BE2C (cell line): ENCODE data around the gene POLR2B. TPM values are rescaled to one million over a fixed set of nuclear protein-coding genes. Genes with fewer than 3 reads are reported as not detected.
"Not testable (repeated sequence)": the region's sequence is repeated elsewhere in the genome, so short reads cannot be mapped to it uniquely, and the experiment has no call there.

Experiments used
- DNase-seq: peaks from one replicate; pipeline ENCODE4 v3.0.0-alpha.2; 2020
- H3K27me3 ChIP-seq: fragments of 250-450 bp; sonication (Bioruptor Pico); 2 replicates; pipeline ENCODE4 v1.5.1; 2020; ENCODE audit warnings: mild to moderate bottlenecking
- H3K36me3 ChIP-seq: fragments of 250-450 bp; sonication (Bioruptor Pico); 2 replicates; pipeline ENCODE4 v1.5.1; 2020; ENCODE audit warnings: mild to moderate bottlenecking
- H3K4me1 ChIP-seq: fragments of 250-450 bp; sonication (Bioruptor Pico); 2 replicates; pipeline ENCODE4 v1.5.1; 2020
- H3K4me3 ChIP-seq: 2 replicates; pipeline ENCODE4 v1.5.1; 2011; ENCODE audit warnings: low read depth, low read length
- H3K9me3 ChIP-seq: fragments of 250-450 bp; sonication (Bioruptor Pico); 2 replicates; pipeline ENCODE4 v1.5.1; 2020
- CTCF ChIP-seq: IDR thresholded peaks from 2 replicates; pipeline ENCODE4 v1.5.1; 2012; ENCODE audit warnings: mild to moderate bottlenecking, low read depth, low read length
- polyA plus RNA-seq: library from polyadenylated mRNA; unstranded; fragments of >200 nt; gene quantifications from one replicate; pipeline ENCODE4 v1.2.1, GENCODE V29; 2012; ENCODE audit warnings: low read depth, missing spikeins; ENCODE audit not compliant: insufficient read length, insufficient read depth

The POLR2B gene
- 67.4 TPM for polyA plus RNA-seq

DNA sequence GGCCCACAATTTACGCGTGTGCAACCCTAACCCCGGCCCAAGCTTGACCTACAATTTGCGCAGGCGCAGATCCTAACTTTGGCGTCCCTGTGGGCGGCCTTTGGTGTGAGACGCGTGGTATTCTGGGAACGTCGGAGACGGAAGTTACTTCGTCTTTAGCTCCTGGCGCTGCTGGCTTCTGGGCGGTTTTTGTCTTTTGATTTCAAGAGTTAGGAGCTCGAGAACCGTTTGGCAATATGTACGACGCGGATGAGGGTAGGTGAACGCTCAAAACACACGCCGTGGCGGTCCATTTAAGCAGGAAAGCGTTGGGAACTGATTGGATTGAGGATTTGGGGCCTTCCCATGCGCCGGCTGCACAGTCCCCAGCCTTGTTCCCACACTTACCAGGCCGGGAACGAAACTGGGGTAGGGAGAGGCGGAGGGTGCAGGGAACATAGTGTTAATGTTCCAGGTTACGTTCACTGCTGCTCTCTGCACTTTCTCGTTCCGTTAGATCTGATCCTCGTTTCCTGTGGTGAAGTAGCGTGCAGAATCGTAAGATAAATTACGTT lies at the start of gene POLR2B:
TSS of gene POLR2B (plus strand) at position 147 of the 554 bp plus-strand sequence. CDS start at position 237, 90 bp downstream.
- peaks cover 17% of the 10 kb centered on the region for H3K36me3 ChIP-seq
- TF ChIP-seq CTCF, result no peak
- peak; percentile 94 for DNase-seq
- H3K4me1 ChIP-seq, result no peaks in the 10 kb centered on the region; the same call in 1 of the 2 replicates
- no peaks in the 10 kb centered on the region for H3K27me3 ChIP-seq
- no peaks in the 10 kb centered on the region for H3K9me3 ChIP-seq
- peak within 1 kb of the TSS; percentile 99 for H3K4me3 ChIP-seq

- H3K4me3 ChIP-seq, result no peak overlapping the region
- H3K4me1 ChIP-seq, result no peaks in the 10 kb centered on the region
- DNase-seq, result no peak
- TF ChIP-seq CTCF, result no peak
- peaks cover 2% of the 10 kb centered on the region; the same call in 1 of the 2 replicates for H3K27me3 ChIP-seq
- no peaks in the 10 kb centered on the region for H3K9me3 ChIP-seq
- H3K36me3 ChIP-seq, result no peaks in the 10 kb centered on the region
Observed at GRCh38 chr4:56930638-56931037, 48.1 kb upstream of the POLR2B start.

DNA sequence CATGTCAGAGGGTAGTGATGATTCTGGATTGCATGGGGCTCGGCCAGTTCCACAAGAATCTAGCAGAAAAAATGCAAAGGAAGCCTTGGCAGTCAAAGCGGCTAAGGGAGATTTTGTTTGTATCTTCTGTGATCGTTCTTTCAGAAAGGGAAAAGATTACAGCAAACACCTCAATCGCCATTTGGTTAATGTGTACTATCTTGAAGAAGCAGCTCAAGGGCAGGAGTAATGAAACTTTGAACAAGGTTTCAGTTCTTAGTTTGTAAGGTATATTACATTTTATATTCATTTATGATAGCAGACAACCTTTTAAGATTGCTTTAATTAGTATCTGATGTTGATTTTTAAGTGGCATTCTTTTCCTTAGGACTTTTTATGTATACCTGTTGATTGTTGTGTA lies 46.8 kb upstream of the POLR2B start:
- no peaks in the 10 kb centered on the region for H3K36me3 ChIP-seq
- H3K4me1 ChIP-seq, result no peaks in the 10 kb centered on the region
- TF ChIP-seq CTCF, result no peak
- no peak for DNase-seq
- H3K27me3 ChIP-seq, result peaks cover 2% of the 10 kb centered on the region; the same call in 1 of the 2 replicates
- no peaks in the 10 kb centered on the region for H3K9me3 ChIP-seq
- no peak overlapping the region for H3K4me3 ChIP-seq

DNA sequence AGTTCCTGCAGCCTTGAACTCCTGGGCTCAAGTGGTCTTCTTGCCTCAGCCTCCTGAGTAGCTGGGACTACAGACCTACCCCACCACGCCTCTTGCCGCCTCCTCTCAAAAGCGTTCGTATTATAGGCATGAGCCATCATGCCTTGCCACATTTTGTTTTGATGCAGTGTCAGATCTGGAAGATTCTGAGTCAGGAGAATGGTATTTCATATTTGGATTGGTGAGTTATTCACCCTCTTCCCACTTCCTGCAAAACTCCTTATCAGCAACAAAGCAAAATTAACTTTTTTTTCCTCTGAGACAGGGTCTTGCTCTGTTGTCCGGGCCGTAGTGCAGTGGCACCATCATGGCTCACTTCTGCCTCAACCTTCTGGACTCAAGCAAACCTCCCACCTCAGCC lies 41.4 kb upstream of the POLR2B start:
- Histone ChIP-seq H3K4me3 (no peak overlapping the region), H3K36me3 (no peaks in the 10 kb centered on the region), H3K27me3 (peaks cover 4% of the 10 kb centered on the region; the same call in 1 of the 2 replicates), H3K4me1 (no peaks in the 10 kb centered on the region), H3K9me3 (no peaks in the 10 kb centered on the region)
- no peak for TF ChIP-seq CTCF
- no peak for DNase-seq

DNA sequence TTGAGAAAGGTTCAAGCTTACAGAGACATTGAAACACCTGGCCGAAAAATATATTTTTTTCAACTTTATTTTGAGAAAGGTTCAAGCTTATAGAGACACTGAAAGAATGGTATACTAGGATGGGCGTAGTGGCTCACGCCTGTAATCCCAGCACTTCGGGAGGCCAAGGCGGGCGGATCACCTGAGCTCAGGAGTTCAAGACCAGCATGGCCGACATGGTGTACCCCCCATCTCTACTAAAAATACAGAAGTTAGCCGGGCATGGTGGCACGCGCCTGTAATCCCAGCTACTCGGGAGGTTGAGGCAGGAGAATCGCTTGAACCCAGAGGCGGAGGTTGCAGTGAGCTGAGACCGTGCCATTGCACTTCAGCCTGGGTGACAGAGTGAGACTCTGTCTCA lies 38.9 kb upstream of the POLR2B start:
- DNase-seq, H3K4me1 ChIP-seq, H3K27me3 ChIP-seq, H3K36me3 ChIP-seq, H3K4me3 ChIP-seq, H3K9me3 ChIP-seq: not testable (repeated sequence)

DNA sequence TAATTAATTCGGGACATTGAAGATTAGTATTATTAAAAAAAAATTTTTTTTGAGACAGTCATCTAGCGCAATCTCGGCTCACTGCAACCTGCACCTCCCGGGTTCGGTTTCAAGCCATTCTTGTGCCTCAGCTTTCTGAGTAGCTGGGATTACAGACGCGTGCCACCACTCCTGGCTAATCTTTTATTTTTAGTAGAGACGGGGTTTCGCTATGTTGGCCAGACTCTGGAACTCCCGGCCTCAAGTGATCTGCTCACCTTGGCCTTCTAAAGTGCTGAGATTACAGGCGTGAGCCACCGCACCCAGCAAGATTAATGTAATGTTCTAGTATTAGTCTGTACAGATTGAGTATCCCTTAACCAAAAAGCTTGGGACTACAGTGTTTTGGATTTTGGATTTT lies 38.3 kb upstream of the POLR2B start:
- H3K9me3 ChIP-seq, result no peaks in the 10 kb centered on the region
- no peak for DNase-seq
- H3K4me3 ChIP-seq, result no peak overlapping the region
- no peaks in the 10 kb centered on the region for H3K36me3 ChIP-seq
- no peak for TF ChIP-seq CTCF
- H3K4me1 ChIP-seq, result no peaks in the 10 kb centered on the region
- H3K27me3 ChIP-seq, result 0 out of 2 replicates have a peak, but pooled peaks cover 4% of the 10 kb centered on the region
